DMS53 treated with DMSO at 0.1 percent for 48 hours (cell line): ENCODE data around the gene CDK15.

ENCODE experiments used
- DNase-seq: peaks from one replicate; lab custom pipeline; 2025; ENCODE audit not compliant: unreplicated experiment; lab: John Stamatoyannopoulos, UW

CDK15 gene

GRCh38 chr2:201906777-201907562 lies 100.6 kb downstream of the CDK15 start:
- no peak for DNase-seq

GRCh38 chr2:201907563-201907881 lies 101.2 kb downstream of the CDK15 start:
- DNase-seq, result no peak

GRCh38 chr2:201908901-201909300 lies 102.6 kb downstream of the CDK15 start:
- no peak for DNase-seq

- DNase-seq, result no peak
Observed at GRCh38 chr2:201909348-201909747, 103.0 kb downstream of the CDK15 start.

GRCh38 chr2:201909961-201910361 lies 103.6 kb downstream of the CDK15 start:
- DNase-seq, result no peak

- no peak for DNase-seq
Observed at GRCh38 chr2:201911372-201911771, 105.0 kb downstream of the CDK15 start.

GRCh38 chr2:201913201-201913600 lies 106.9 kb downstream of the CDK15 start:
- no peak for DNase-seq

GRCh38 chr2:201915446-201915845 lies 109.1 kb downstream of the CDK15 start:
- DNase-seq, result no peak

- DNase-seq, result no peak
Observed at GRCh38 chr2:201916565-201916964, 110.2 kb downstream of the CDK15 start.

- DNase-seq, result no peak
Observed at GRCh38 chr2:201918616-201919307, 112.4 kb downstream of the CDK15 start.

GRCh38 chr2:201919308-201919634 lies 112.9 kb downstream of the CDK15 start:
- DNase-seq, result peak; percentile 12

GRCh38 chr2:201923436-201924328 lies 117.3 kb downstream of the CDK15 start:
- no peak for DNase-seq

- no peak for DNase-seq
Observed at GRCh38 chr2:201924453-201924852, 118.1 kb downstream of the CDK15 start.

GRCh38 chr2:201925056-201925455 lies 118.7 kb downstream of the CDK15 start:
- DNase-seq, result no peak

- no peak for DNase-seq
Observed at GRCh38 chr2:201926067-201926466, 119.7 kb downstream of the CDK15 start.

- DNase-seq, result no peak
Observed at GRCh38 chr2:201928363-201928762, 122.0 kb downstream of the CDK15 start.

- no peak for DNase-seq
Observed at GRCh38 chr2:201929281-201930026, 123.1 kb downstream of the CDK15 start.

- no peak for DNase-seq
Observed at GRCh38 chr2:201930043-201930442, 123.7 kb downstream of the CDK15 start.

GRCh38 chr2:201930831-201931230 lies 124.5 kb downstream of the CDK15 start:
- DNase-seq, result no peak

GRCh38 chr2:201931475-201931874 lies 125.1 kb downstream of the CDK15 start:
- no peak for DNase-seq

GRCh38 chr2:201931951-201932350 lies 125.6 kb downstream of the CDK15 start:
- no peak for DNase-seq
